ENCODE results near the gene CFAP65.

CFAP65 gene

DNA sequence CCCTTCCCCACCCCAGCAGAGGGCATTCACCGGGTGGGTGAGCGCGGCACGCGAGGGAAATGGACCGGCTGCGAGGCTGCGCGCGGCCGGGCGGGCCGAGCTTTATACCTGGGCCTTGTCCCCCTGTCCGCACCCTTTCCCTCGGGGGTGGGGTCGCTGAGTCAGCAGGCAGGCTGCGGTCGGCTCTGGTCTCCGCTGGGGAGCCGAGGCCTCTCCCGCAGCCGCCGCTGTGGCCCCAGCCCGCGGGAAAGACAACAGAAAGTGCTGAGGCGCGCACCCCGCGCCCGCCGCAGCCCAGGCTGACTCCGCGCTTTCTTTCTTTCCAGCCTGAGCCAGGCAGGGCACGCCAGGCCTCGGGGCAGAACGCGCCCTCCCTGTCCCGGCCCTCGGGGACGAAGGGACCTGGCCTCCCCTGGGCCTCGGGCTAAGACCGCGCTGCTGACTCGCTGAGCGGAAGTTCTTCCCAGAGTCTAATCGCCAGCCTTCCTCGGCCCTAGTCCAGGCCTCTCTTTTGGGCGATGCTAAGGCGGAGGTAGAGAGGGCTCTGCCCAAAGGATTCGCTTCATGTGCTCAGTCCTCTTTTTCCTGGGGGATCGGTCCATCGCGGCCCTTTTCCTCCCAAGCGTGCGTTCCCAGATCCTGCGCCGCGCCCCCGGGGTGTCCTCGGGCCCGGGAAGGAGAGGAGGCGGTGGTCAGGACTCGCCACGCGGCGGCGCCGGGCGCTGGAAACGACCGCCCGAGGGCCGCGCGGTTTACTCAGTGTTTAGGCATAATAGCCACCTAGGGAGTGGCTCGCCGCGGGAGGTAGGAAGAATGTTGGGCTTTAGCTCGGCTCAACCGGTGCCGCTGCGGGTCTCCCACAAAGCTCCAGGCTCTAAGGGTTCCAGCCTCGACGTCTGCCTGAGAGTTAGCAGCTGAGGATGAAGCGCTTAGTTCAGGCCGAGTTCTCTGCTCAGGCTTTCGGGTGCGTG is 47.7 kb downstream of the CFAP65 start, which contains the start of gene CRYBA2:
Gene CRYBA2, minus strand, starts transcription at position 78 of the 971 bp plus-strand sequence. CDS start 246 bp downstream, outside the sequence.
- DNase-seq (ENCODE audit: extremely low read depth in 1 of 2, low read depth in 1 of 2), result no peak

DNA sequence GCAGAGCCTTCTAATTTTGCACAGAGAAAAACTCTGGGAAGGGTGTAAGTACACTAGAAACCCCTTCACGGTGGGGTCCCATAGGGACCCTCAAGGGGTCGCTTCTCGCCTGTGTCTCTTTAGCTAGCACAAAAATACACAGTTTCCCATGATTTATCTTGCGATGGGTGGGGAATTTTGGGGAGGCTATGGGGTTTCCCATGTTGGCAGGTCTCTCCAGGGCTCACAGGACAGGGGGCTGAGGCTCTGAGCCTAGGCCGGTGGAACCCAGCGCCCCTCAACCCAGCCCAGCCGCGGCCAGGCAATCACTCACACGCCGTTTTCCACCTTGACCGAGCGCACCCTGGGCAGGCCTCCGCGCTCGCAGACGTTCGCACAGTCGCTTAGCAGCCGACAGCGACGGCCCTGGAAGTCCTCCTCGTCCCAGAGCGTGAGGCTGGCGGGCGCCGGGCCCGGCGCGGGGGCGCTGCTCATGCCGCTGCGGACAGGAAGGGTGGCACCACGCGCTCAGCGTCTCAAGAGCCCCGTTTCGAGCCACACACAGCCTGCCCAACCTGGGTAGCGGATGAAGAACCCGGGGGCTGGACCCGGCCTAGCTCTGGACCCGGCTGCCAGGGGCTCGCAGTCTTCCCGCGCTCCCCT is 48.5 kb downstream of the CFAP65 start:
- no peak for DNase-seq (ENCODE audit: extremely low read depth in 1 of 2, low read depth in 1 of 2)

DNA sequence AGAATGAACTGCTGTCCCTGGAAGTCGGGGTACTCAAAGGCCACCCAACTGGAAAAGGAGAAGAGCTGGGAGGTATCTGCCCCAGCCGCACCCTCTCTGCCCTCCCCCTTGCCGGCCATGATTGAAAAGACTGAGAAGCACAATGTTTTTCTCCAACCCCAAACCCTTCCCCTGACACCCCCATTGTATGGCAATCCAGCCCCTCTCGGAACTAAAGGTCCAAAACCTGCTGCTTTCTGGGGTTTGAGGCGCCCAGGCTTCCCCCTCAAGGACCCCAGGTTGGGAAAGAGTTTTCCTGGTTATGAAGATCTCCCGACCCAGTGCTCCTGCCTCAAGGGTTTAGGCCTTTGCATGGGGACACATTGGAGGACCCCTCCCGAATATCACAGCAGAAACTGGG is 49.1 kb downstream of the CFAP65 start:
- DNase-seq (ENCODE audit: extremely low read depth in 1 of 2, low read depth in 1 of 2), result no peak

DNA sequence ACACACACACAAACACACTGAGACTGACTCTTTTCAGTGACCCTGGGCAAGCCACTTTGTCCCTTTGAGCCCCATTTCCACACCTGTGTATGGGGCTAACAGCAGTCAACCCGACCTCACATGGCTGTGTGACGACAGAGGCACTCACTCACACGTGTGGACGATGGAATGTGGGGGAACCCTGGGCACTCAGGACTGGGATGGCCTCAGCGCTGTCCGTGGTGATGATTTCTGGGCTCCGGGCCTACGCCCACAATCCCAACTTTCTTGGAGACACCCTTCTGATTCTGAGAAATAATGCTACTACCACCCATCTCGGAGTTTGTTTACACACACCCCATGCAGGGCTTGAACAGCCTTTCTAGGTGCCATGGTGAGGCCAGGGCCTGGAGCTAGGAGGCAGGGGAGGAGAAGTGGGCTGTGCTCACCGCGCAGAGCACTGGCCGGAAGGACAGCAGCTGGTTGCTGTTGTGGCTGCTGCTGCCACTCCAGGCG is 49.6 kb downstream of the CFAP65 start:
- DNase-seq (ENCODE audit: extremely low read depth in 1 of 2, low read depth in 1 of 2), result no peak

DNA sequence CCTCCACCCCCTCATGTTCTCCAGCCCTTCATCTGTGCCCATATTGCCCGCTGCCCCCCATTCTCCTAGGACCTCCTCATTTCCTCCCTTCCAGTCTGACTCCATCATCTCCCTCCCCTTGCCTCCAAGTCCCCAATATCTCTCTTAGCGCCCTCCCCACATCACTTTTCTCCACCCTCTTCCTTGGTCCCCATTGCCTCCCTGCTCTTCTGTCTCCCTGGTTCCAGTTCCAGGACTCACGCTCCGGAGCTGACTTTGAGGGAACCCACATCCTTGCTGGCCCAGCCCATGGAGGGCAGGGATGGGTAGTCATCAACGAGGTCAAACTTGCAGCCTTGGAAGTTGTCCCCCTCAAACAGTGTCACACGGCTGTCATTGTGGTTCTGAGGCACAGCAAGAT is 50.7 kb downstream of the CFAP65 start:
- no peak for DNase-seq (ENCODE audit: extremely low read depth in 1 of 2, low read depth in 1 of 2)

- DNase-seq (ENCODE audit: extremely low read depth in 1 of 2, low read depth in 1 of 2), result no peak
Measured at GRCh38 chr2:218990052-218990451, 51.3 kb downstream of the CFAP65 start.

DNA sequence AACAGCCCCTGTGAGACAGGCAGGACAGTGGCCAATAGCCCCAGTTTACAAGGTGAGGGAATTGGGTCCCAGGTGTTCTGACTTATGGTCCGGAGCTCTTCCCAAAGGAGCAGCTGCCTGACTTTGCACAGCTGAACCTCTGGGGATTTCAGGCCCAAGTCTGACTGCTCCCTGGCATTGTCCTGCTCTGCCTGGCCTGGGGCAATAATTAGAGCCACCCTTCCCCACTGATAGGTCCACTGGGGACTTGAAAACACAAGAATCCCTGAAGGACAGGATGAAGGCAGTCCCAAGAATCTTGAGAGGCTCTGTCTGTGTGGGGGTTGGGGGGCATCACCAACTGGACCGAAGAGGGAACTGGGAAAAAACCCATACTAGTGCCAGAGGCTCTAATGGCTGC is 52.7 kb downstream of the CFAP65 start:
- DNase-seq (ENCODE audit: extremely low read depth in 1 of 2, low read depth in 1 of 2), result no peak

DNA sequence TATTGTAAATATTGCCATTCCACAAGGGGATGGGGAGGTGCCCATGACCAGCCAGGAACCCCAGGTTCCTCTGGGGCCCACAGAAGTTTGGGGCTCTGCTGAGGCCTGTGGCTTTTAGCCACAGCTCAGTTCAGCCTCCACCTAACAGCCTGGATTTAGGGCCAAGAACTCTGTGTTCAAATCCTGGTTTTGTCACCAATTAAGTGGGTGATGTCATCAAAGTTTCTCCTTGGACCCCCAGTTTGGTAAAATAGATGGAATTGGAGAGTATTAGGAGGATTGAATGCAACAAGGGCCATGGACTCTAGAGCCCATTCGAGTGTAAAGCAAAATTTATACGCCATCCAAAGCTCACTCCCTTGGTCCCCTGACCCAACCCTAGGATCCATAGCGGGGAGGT is 53.2 kb downstream of the CFAP65 start:
- DNase-seq (ENCODE audit: extremely low read depth in 1 of 2, low read depth in 1 of 2), result no peak

DNA sequence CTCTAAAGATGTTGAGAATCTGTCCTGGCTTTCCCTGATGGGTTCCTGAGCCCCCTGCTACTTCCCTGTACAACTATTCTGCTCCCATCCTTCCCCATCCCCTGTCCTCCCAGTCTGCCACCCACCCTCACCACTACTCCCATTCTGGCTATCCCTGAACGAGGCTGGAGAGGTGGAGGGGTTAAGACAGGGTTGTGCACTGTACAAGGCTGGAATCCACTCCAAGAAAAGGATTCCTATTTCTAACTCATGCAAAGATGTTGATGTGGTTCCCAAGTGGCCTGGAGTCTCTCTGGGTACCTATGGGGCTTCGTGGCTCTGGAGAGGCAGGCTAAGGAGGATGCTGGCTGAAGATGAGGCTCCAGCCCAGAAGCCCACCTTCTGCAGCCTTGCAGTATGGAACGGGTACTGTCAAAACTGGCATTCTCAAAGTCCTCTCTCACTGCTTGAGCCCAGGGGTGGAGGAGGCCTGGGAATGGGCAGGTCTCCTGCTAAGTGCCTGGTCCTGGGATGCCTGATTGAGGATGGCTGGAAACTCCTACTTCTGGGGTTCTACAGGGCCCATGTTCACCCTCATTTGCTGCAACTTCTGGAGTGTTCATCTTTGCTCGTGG is 55.1 kb downstream of the CFAP65 start:
- no peak for DNase-seq (ENCODE audit: extremely low read depth in 1 of 2, low read depth in 1 of 2)

DNA sequence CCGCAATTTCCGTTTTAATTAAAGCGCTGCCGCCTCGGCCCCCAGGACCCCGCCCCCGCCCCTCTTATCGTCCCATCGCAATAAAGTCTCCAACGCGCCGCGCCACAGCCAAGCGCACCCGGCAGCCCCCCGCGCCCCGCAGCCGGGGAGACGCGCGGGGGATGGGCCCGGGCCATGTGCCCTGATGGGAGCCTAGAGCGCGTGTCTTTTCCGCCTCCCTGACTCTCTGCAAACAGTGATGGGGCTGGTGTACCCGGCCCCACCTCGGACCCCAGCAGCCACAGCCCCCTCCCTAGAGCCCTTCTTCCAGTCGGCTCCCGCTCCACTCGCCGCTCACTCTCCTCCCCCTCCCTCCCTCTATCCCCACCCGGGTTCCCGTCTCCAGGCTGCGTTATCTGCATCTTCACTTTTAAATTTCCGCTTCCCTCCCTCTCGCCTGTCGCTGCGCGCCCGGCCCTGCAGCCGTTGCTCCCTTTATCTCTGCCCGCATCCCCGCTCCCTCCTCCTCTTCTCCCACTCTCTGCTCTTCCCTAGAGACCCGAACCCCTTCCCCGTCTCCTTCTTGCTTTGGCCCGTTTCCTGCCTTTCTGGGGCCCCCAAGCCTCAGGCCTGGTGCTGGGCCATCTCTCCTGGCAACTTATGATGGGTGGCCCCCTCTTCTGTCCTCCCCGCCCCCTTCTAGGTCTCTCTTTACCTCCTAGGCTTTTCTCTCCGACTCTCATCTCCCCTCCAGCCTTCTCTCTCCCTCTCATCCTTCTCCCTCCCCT is 55.8 kb downstream of the CFAP65 start:
- DNase-seq (ENCODE audit: extremely low read depth in 1 of 2, low read depth in 1 of 2), result no peak

DNA sequence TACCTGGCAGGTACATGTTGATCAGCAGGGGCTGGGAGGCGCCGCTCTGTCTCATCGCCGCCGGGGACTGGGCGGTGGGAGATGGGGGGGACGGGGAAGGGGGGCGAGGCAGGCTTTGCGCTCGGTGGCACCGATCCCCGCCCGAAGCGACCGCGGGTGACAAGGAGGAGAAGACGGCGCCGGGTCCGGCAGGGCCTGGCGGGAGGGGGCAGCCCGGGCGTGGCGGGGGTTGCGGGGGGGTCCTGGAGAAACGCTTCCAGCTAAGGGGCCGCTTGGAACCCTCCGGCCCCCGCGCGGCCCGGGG is 56.3 kb downstream of the CFAP65 start, which contains the start of gene FEV:
Gene FEV, minus strand, starts transcription at position 164 of the 304 bp plus-strand sequence. Its CDS starts 109 bp downstream, at position 55.
- DNase-seq (ENCODE audit: extremely low read depth in 1 of 2, low read depth in 1 of 2), result no peak

DNA sequence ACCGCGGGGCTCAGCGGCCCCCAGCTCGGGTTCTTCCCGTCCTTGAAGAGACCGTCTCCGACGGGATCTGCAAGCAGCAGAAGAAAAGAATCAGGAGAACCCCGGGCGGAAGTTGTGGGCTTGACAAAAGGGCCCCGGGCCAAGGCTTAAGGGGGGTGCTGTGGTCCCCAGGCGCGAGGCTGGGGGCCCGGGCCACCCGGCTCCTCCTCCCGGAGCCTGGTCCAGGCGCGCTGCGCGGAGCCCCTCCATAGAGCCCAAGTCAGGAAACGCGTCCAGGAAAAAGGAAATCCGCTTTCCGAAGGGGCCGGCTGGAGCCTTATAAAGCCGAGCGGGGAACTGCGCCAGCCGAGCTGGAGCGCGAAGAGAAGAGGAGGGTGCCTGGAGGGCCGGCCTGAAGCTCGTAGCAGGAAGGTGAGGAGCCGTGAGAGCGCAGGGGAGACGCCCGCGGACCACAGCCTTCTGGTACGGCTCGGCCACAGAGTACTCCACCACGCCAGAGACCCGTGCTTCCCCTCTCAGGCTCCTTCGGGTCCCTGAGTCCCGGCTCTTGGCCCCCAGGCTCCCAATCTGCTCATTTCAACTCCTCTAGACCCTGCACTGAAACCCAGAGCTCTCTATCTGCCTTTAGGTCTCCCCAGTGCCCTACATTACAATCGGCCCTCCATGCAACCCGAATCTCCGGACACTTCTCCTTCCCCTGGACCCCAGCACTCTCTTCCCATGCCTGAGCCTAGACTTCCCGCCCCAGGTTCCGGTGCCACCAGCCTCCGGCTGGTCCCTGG is 56.9 kb downstream of the CFAP65 start:
- no peak for DNase-seq (ENCODE audit: extremely low read depth in 1 of 2, low read depth in 1 of 2)

GRCh38 chr2:218983934-218984238 is 57.4 kb downstream of the CFAP65 start:
- no peak for DNase-seq (ENCODE audit: extremely low read depth in 1 of 2, low read depth in 1 of 2)

- no peak for DNase-seq (ENCODE audit: extremely low read depth in 1 of 2, low read depth in 1 of 2)
Measured at GRCh38 chr2:218983263-218983933, 57.9 kb downstream of the CFAP65 start.

- no peak for DNase-seq (ENCODE audit: extremely low read depth in 1 of 2, low read depth in 1 of 2)
Measured at GRCh38 chr2:218982586-218983262, 58.6 kb downstream of the CFAP65 start.

DNA sequence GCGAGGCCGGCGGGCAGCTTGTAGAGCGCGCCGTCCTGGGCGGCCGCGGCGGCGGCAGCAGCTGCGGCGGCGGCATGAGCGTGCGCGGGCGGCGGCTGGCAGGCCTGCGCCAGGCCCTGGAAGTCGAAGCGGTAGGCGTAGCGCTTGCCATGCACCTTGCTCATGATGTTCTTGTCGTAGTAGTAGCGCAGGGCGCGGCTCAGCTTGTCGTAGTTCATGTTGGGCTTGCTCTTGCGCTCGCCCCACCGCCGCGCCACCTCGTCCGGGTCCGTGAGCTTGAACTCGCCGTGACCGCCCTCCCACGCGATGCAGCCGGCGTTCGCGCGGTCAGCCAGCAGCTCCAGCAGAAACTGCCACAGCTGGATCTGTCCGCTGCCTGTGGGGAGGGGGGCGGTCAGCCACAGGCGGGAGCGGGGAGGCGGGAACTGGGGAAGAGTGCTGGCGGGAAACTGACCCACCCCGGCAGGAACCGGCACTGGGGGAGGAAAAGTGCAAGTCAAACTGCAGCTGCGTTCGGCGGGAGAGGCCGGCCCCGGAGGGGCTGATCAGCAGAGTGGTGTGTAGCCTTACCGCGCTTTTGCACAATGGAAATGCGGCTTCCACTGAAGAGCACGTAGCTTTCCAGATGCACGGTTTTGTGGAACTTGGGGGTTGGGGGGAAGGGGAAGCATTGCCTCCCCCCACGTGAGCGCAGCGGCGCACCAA is 59.3 kb downstream of the CFAP65 start:
- DNase-seq (ENCODE audit: extremely low read depth in 1 of 2, low read depth in 1 of 2), result no peak

GRCh38 chr2:218981390-218981880 is 59.9 kb downstream of the CFAP65 start:
- DNase-seq (ENCODE audit: extremely low read depth in 1 of 2, low read depth in 1 of 2), result no peak

GRCh38 chr2:218980735-218981389 is 60.5 kb downstream of the CFAP65 start:
- DNase-seq (ENCODE audit: extremely low read depth in 1 of 2, low read depth in 1 of 2), result no peak

Data from stimulated activated CD8-positive, alpha-beta memory T cell treated with anti-CD3 and anti-CD28 coated beads, Interleukin-7, amount 100 ng/mL, for 48 hours (primary cell).